CD4-positive, alpha-beta T cell (primary cell): ENCODE data around the gene C1orf167. TPM values are rescaled to one million over a fixed set of nuclear protein-coding genes. Genes with fewer than 3 reads are reported as not detected.
A peak's percentile ranks its signal among the peaks of the same experiment; 100 is the strongest.

Source experiments
- ATAC-seq: fragments of 200-7000 bp; cut with Tn5 transposase; one replicate; pipeline ENCODE4 v1.10.0; 2022; ENCODE audit warnings: mild to moderate bottlenecking; ENCODE audit not compliant: poor library complexity
- CTCF ChIA-PET: fragments of 350-600 bp; sonication (Branson Sonifier 250); formaldehyde crosslinking; loops from one replicate; lab custom pipeline; 2021; ENCODE audit warnings: antibody characterized with exemption, inconsistent platforms; lab: Charles Lee
- POLR2A ChIA-PET: fragments of 350-600 bp; sonication (Branson Sonifier 250); formaldehyde crosslinking; loops from one replicate; lab custom pipeline; 2021; ENCODE audit warnings: antibody characterized with exemption, inconsistent platforms; lab: Charles Lee
- DNase-seq, 14 experiments: peaks; one replicate each; pipeline ENCODE4 v3.0.0-alpha.2; 2013 to 2020; ENCODE audit warnings: mixed read lengths in 2 of 14
- H3K27ac ChIP-seq, 2 donors: one replicate each; pipeline versions ENCODE4 v1.5.1 to v1.7.0; 2013; ENCODE audit warnings: low read length in 2 of 2, low read depth in 1 of 2, mild to moderate bottlenecking in 1 of 2
- H3K27me3 ChIP-seq, 2 experiments: 1 replicate in 1 of 2; 2 replicates in 1 of 2; pipeline versions ENCODE4 v1.6.1 to v1.7.0; 2013; ENCODE audit warnings: low read length in 2 of 2, control low read depth in 1 of 2, mild to moderate bottlenecking in 1 of 2, moderate library complexity in 1 of 2; ENCODE audit not compliant: insufficient read depth in 2 of 2, control insufficient read depth in 1 of 2
- H3K36me3 ChIP-seq: one replicate; pipeline ENCODE4 v1.6.1; 2013; ENCODE audit warnings: low read length, control low read depth; ENCODE audit not compliant: insufficient read depth
- H3K4me1 ChIP-seq: one replicate; pipeline ENCODE4 v1.6.1; 2013; ENCODE audit warnings: low read length, control low read depth; ENCODE audit not compliant: insufficient read depth
- H3K4me3 ChIP-seq: one replicate; pipeline ENCODE4 v1.5.1; 2013; ENCODE audit warnings: mild to moderate bottlenecking, low read length, moderate library complexity
- H3K9me3 ChIP-seq, 2 experiments: 1 replicate in 1 of 2; 2 replicates in 1 of 2; pipeline versions ENCODE4 v1.6.1 to v1.7.0; 2013; ENCODE audit warnings: low read length in 2 of 2, mild to moderate bottlenecking in 2 of 2, control low read depth in 1 of 2, moderate library complexity in 1 of 2; ENCODE audit not compliant: control insufficient read depth in 1 of 2, insufficient read depth in 1 of 2
- H3K27ac Mint-ChIP-seq: one replicate; pipeline ENCODE4 v1.8.0; 2020; ENCODE audit warnings: mixed read lengths
- H3K27me3 Mint-ChIP-seq: one replicate; pipeline ENCODE4 v1.8.0; 2021; ENCODE audit warnings: mixed read lengths
- H3K36me3 Mint-ChIP-seq: one replicate; pipeline ENCODE4 v1.8.0; 2021; ENCODE audit warnings: low read depth, mixed read lengths
- H3K4me1 Mint-ChIP-seq: one replicate; pipeline ENCODE4 v1.8.0; 2021; ENCODE audit warnings: low read depth, mixed read lengths
- H3K4me3 Mint-ChIP-seq: one replicate; pipeline ENCODE4 v1.8.0; 2020; ENCODE audit warnings: mild to moderate bottlenecking, mixed read lengths
- H3K9me3 Mint-ChIP-seq: one replicate; pipeline ENCODE4 v1.8.0; 2020; ENCODE audit warnings: mixed read lengths
- CTCF ChIP-seq: fragments of 200-600 bp; IDR thresholded peaks from one replicate; pipeline ENCODE4 v1.8.0; 2022; ENCODE audit warnings: antibody characterized with exemption, mild to moderate bottlenecking
- intact Hi-C, 2 experiments: fragments of 100-400 bp; cut with DNase I in 1 of 2; cut with micrococcal nuclease in 1 of 2; formaldehyde crosslinking; loops; one replicate each; pipeline versions ENCODE4 v1.15.1 to v1.9.0; 2023 to 2025; cut with DNase I, micrococcal nuclease
- total RNA-seq, 174 experiments: library from RNA in 2 of 174; stranded (reverse) in 2 of 174; gene quantifications; one replicate each; pipeline ENCODE4 v1.2.3 and lab custom pipeline; 2021 to 2026

The C1orf167 gene
- total RNA-seq, 2 experiments from 2014 or later = not detected

- H3K36me3 Mint-ChIP-seq = peaks cover 82% of the 10 kb centered on the region
- peak; percentile 55 to 84 (median 70) for DNase-seq
- no peaks in the 10 kb centered on the region for H3K9me3 Mint-ChIP-seq
- H3K4me1 ChIP-seq = peaks cover 4% of the 10 kb centered on the region
- no peaks in the 10 kb centered on the region for H3K27me3 Mint-ChIP-seq
- H3K27ac ChIP-seq = no peak overlapping the region
- ATAC-seq = peak; percentile 98
- no peak overlapping the region for H3K4me3 Mint-ChIP-seq
- peaks cover 68% of the 10 kb centered on the region for H3K36me3 ChIP-seq
- H3K27me3 ChIP-seq = no peaks in the 10 kb centered on the region
- ChIA-PET CTCF (interaction anchor here (0.7 to 1.4 kb wide), 3 partner anchors 33 to 72 kb away, joined by 3 to 15 read pairs (median 7); partner anchors contain the start of genes CLCN6 and MTHFR), POLR2A (interaction anchor here (0.9 to 5.3 kb wide), 2 partner anchors 33 to 70 kb away, joined by 3 to 35 read pairs; partner anchors contain the start of genes CLCN6 and MTHFR)
- H3K27ac Mint-ChIP-seq = no peak overlapping the region
- intact Hi-C loops = loop anchor here (1.0 to 5.0 kb wide), 9 partner anchors 56 to 394 kb away; partner anchors contain the start of genes MFN2 (in 1 of the 2) and VPS13D (in 1 of the 2)
- no peaks in the 10 kb centered on the region for H3K9me3 ChIP-seq
- peaks cover 5% of the 10 kb centered on the region for H3K4me1 Mint-ChIP-seq
- no peak overlapping the region for H3K4me3 ChIP-seq
- peak; percentile 99 for TF ChIP-seq CTCF
These were observed 76.6 kb downstream of the C1orf167 start for GRCh38 chr1:11838349-11839272.

Other genes starting within 250 kb of the C1orf167 start
- gene FBXO2, start 107.8 kb upstream of the C1orf167 start, total RNA-seq = 1 to 10 TPM; 3.2 to 3.7 TPM
- 10 to 100 TPM; 44.9 to 48.4 TPM for gene FBXO44, start 107.3 kb upstream of the C1orf167 start, total RNA-seq
- 1 to 10 TPM; 1.6 to 1.9 TPM for gene FBXO6, start 98.0 kb upstream of the C1orf167 start, total RNA-seq
- gene MAD2L2, start 81.0 kb upstream of the C1orf167 start, total RNA-seq = 10 to 100 TPM; 24.6 to 28.3 TPM
- under 1 TPM; 0.05 to 0.08 TPM for gene DRAXIN, start 70.5 kb upstream of the C1orf167 start, total RNA-seq
- 10 to 100 TPM; 21.3 to 21.8 TPM for gene AGTRAP, start 26.1 kb upstream of the C1orf167 start, total RNA-seq
- gene MTHFR, start 43.8 kb downstream of the C1orf167 start, total RNA-seq = 10 to 100 TPM; 30.8 to 31.3 TPM
- 10 to 100 TPM; 10.9 to 11.2 TPM for gene CLCN6, start 44.0 kb downstream of the C1orf167 start, total RNA-seq
- not detected for gene NPPA, start 85.6 kb downstream of the C1orf167 start, total RNA-seq
- not detected for gene NPPB, start 96.8 kb downstream of the C1orf167 start, total RNA-seq
- gene KIAA2013, start 164.2 kb downstream of the C1orf167 start, total RNA-seq = 1 to 10 TPM; 7.6 to 8.3 TPM
- gene PLOD1, start 172.5 kb downstream of the C1orf167 start, total RNA-seq = 1 to 10 TPM; 1.6 to 1.8 TPM
- 10 to 100 TPM; 33.0 to 38.1 TPM for gene MFN2, start 218.3 kb downstream of the C1orf167 start, total RNA-seq